Neutrophil (primary cell): ENCODE measurements around the gene BSND.

Source experiments
- H3K27ac ChIP-seq: fragments of 200-600 bp; sonication (generic); 2 replicates; pipeline ENCODE4 v1.5.1; 2016; ENCODE audit warnings: mild to moderate bottlenecking, moderate library complexity
- H3K27me3 ChIP-seq: fragments of 200-600 bp; sonication (generic); 2 replicates; pipeline ENCODE4 v1.6.0; 2016; ENCODE audit warnings: mild to moderate bottlenecking
- H3K36me3 ChIP-seq: fragments of 200-600 bp; sonication (generic); 2 replicates; pipeline ENCODE4 v1.5.1; 2017
- H3K4me1 ChIP-seq, 2 experiments: fragments of 200-600 bp in 1 of 2; sonication (generic) in 1 of 2; 1 replicate in 1 of 2; 2 replicates in 1 of 2; pipeline versions ENCODE4 v1.5.1 to v1.6.1; 2013 to 2016; ENCODE audit warnings: low read depth in 1 of 2, low read length in 1 of 2, mild to moderate bottlenecking in 1 of 2, moderate library complexity in 1 of 2; ENCODE audit not compliant: control insufficient read depth in 1 of 2, insufficient read depth in 1 of 2
- H3K4me3 ChIP-seq, 2 experiments: fragments of 200-600 bp in 1 of 2; sonication (generic) in 1 of 2; 1 replicate in 1 of 2; 2 replicates in 1 of 2; pipeline ENCODE4 v1.5.1; 2013 to 2016; ENCODE audit warnings: low read depth in 1 of 2, low read length in 1 of 2, mild to moderate bottlenecking in 1 of 2, moderate library complexity in 1 of 2
- H3K9me3 ChIP-seq: fragments of 200-600 bp; sonication (generic); 2 replicates; pipeline ENCODE4 v1.5.1; 2016
- CTCF ChIP-seq: fragments of 200-600 bp; sonication (generic); IDR thresholded peaks from 2 replicates; pipeline ENCODE4 v1.5.1; 2016; ENCODE audit warnings: antibody characterized with exemption

Gene BSND

GRCh38 chr1:54997711-54997986 is 1.1 kb upstream of the BSND start:
- Histone ChIP-seq H3K27me3 (peaks cover 78% of the 10 kb centered on the region), H3K4me3 (no peak overlapping the region), H3K27ac (no peak overlapping the region), H3K4me1 (peaks cover 13 to 16% of the 10 kb centered on the region in 2 experiments), H3K36me3 (no peaks in the 10 kb centered on the region), H3K9me3 (no peaks in the 10 kb centered on the region)
- no peak for TF ChIP-seq CTCF

- no peaks in the 10 kb centered on the region for H3K9me3 ChIP-seq
- no peaks in the 10 kb centered on the region for H3K36me3 ChIP-seq
- TF ChIP-seq CTCF = no peak
- H3K27ac ChIP-seq = no peak overlapping the region
- no peak overlapping the region for H3K4me3 ChIP-seq
- peaks cover 13 to 16% of the 10 kb centered on the region in 2 experiments for H3K4me1 ChIP-seq
- H3K27me3 ChIP-seq = peaks cover 78% of the 10 kb centered on the region
Measured at GRCh38 chr1:54998100-54998499, 633 bp upstream of the BSND start.

- Histone ChIP-seq H3K36me3 (no peaks in the 10 kb centered on the region), H3K4me3 (no peak overlapping the region), H3K27ac (no peak overlapping the region), H3K27me3 (peaks cover 64% of the 10 kb centered on the region), H3K9me3 (no peaks in the 10 kb centered on the region), H3K4me1 (peaks cover 13 to 16% of the 10 kb centered on the region in 2 experiments)
- no peak for TF ChIP-seq CTCF
Measured at GRCh38 chr1:55000110-55001085, 1.7 kb downstream of the BSND start.

DNA sequence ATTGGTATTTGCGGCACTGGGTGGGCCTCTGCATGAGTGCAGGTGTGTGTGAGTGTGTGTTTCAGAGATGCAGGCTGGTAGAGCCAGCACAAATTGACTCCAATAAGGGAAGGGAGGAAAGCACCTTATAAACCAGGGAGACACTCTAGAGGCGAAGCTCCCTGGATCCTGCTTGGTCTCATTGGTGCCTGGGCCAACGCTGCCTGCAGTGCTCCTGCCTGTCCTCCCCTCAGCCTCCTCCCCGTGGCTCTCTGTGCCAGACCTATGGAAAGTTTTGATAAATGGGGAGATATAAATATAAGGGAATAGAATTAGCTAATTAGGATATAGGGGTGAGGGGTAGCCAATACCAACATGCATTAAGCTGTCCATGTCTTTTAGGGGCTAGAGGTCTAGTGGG is 2.6 kb downstream of the BSND start:
- Histone ChIP-seq H3K27me3 (peaks cover 54% of the 10 kb centered on the region), H3K4me3 (no peak overlapping the region), H3K4me1 (peaks cover 7 to 9% of the 10 kb centered on the region in 2 experiments), H3K36me3 (no peaks in the 10 kb centered on the region), H3K27ac (no peak overlapping the region), H3K9me3 (no peaks in the 10 kb centered on the region)
- no peak for TF ChIP-seq CTCF

DNA sequence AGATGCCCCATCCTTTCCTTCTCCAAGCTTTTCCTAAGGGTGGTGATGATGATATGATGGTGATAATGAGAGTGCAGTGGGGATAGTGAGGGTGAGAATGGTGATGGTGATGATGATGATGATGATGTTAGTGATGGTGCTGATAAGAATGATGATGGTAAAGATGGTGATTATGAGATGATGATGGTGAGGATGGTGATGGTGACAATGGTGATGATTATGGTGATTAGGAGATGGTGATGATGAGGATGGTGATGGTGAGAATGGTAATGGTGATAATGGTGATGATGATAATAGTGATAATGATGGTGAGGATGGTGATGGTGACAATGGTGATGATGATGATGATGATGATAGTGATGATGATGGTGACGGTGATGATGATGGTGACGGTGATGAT is 4.0 kb downstream of the BSND start:
- TF ChIP-seq CTCF = no peak
- no peaks in the 10 kb centered on the region for H3K36me3 ChIP-seq
- no peaks in the 10 kb centered on the region for H3K9me3 ChIP-seq
- H3K27me3 ChIP-seq = peaks cover 41% of the 10 kb centered on the region
- no peak overlapping the region for H3K4me3 ChIP-seq
- H3K4me1 ChIP-seq = no peaks in the 10 kb centered on the region
- H3K27ac ChIP-seq = no peak overlapping the region
